ENCODE data around the gene SEC24C.
A peak's percentile ranks its signal among the peaks of the same experiment; 100 is the strongest.
"Not testable (repeated sequence)": the region's sequence is repeated elsewhere in the genome, so short reads cannot be mapped to it uniquely, and the experiment has no call there.

Gene SEC24C

GRCh38 chr10:73772281-73773151 is 28.3 kb downstream of the SEC24C start:
- peak; percentile 35 for DNase-seq

DNA sequence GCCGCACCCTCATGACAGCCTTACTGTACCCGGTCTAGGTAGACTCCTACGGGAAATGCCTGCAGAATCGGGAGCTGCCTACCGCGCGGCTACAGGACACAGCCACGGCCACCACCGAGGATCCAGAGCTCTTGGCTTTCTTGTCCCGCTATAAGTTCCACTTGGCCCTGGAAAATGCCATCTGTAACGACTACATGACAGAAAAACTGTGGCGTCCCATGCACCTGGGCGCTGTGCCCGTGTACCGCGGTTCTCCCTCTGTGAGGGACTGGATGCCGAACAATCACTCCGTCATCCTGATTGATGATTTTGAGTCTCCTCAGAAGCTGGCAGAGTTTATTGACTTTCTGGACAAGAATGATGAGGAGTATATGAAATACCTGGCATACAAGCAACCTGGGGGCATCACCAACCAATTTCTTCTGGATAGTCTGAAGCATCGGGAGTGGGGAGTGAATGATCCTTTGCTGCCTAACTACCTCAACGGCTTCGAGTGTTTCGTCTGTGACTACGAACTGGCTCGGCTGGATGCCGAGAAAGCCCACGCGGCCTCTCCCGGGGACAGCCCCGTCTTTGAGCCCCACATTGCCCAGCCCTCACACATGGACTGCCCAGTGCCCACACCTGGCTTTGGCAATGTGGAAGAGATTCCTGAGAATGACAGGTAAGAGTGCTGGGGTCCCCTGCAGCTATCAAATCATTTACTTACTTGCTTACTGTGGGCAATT is 29.1 kb downstream of the SEC24C start:
- DNase-seq: no peak

- DNase-seq: no peak
Measured at GRCh38 chr10:73774637-73775036, 30.5 kb downstream of the SEC24C start.

DNA sequence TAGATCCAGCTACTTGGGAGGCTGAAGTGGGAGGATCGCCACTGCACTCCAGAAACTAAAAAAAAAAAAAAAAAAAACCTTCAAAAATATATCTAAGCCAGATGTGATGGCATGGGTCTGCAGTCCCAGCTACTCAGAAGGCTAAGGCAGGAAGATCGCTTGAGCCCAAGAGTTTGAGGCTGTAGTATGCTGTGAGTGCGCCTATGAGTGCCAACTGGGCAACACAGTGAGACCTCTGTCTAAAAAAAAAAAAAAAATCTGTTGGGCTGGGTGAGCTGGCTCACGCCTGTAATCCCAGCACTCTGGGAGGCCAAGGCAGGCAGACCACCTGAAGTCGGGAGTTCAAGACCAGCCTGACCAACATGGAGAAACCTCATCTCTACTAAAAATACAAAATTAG is 34.8 kb downstream of the SEC24C start:
- no peak for DNase-seq

- no peak for DNase-seq
Measured at GRCh38 chr10:73779539-73780197, 35.5 kb downstream of the SEC24C start.

- DNase-seq: no peak
Measured at GRCh38 chr10:73780301-73780700, 36.1 kb downstream of the SEC24C start.

GRCh38 chr10:73780966-73781365 is 36.8 kb downstream of the SEC24C start:
- DNase-seq: no peak

DNA sequence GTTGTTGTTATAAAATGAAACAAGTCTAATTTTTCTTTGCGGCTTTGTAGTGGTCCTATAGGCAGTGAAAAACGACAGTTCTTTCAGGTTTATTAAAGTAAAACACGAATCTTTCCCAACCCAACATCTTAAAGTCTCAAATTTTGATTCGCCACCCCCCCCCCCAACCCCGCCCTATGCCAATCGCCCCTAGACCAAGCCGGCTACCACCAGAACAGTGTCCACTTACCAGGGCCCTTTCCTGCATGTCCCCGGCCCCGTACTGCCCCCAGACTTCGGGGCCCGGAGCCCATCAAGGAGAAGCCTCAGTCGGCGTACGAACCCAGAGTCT is 37.3 kb downstream of the SEC24C start:
- no peak for DNase-seq

- DNase-seq: peak; percentile 66
Measured at GRCh38 chr10:73781879-73782748, 37.9 kb downstream of the SEC24C start, which contains the start of gene CHCHD1. TSS of gene CHCHD1 (plus strand) at chr10:73782048. CDS start at chr10:73782076, 28 bp downstream.

GRCh38 chr10:73782749-73783085 is 38.5 kb downstream of the SEC24C start:
- no peak for DNase-seq

- DNase-seq: peak; percentile 85
Measured at GRCh38 chr10:73785211-73785720, 41.1 kb downstream of the SEC24C start, which contains the start of gene ZSWIM8. TSS of gene ZSWIM8 (plus strand) at chr10:73785606. CDS start at chr10:73785879, 273 bp downstream.

DNA sequence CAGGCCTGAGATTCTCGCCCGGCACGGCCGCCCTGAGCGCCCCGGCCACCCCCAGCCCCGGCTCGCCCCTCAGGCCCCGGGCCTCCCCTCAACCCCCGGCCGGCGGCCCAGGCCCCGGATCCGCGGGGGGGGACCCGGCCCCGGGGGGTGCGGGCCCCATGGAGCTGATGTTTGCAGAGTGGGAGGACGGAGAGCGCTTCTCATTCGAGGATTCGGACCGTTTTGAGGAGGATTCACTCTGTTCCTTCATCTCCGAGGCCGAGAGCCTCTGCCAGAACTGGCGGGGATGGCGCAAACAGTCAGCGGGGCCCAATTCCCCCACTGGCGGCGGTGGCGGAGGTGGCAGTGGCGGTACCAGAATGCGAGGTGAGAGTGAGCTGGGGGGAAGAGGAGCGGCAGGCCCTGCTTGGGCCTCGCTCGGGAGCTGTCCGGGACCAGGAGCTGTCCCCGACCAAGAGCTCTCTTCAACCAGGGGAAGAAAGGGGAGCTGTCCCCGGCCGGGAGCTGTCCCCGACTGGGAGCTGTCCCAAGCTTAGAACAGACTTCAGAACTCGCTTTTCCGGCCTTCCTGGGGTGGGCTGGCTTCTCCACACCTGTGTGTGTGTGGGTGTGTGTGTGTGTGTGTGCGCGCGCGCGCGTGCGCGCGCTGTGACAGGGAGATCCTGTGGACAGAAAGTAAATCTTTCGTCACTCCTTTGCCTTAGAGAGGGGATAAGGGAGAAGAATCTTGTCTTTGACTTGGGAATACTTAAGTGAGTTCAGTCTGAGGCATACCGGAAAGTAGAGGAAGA is 41.7 kb downstream of the SEC24C start:
- no peak for DNase-seq

DNA sequence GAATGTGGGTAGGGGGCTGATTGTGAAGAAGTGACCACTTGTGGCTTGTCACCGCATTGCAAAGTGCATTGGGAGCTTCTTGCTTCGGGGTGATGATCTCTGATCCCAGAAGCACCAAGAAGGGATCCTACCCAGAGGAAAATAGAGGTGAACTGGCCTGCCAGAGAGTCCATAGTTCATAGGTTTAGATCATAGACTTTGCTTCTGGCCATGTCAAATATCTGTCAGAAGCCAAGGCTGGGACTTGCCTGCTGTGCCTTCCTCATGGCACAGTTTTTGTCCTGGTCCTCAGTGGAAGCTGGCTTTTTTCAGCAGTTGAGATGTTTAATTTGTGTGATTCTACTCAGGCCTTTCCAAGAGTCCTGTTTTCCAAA is 42.3 kb downstream of the SEC24C start:
- no peak for DNase-seq

DNA sequence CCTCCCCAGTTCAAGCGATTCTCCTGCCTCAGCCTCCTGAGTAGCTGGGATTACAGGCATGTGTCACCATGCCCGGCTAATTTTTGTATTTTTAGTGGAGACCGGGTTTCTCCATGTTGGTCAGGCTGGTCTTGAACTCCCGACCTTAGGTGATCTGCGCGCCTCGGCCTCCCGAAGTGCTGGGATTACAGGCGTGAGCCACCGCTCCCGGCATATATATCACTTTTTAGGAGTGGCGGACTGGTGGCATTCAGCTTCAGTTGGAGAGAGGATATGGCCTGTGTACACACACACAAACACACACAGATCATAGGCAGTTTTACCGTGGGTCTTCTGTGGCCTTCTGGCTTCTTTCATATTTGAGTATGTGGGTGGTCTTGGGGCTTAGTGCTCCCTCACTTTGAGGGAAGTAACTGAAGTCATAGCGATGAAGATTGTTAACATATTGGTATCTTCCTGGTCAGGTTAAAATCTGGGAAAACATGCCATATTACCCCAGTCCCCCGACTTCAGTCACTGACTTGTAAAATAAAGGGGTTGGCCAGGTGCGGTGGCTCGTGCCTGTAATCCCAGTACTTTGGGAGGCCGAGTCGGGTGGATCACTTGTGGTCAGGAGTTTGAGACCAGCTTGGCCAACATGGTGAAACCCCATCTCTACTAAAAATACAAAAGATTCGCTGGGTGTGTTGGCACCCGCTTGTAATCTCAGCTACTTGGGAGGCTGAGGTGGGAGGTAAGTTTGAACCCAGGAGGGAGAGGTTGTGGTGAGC is 43.0 kb downstream of the SEC24C start:
- DNase-seq: not testable (repeated sequence)

- DNase-seq: no peak
Measured at GRCh38 chr10:73788864-73789658, 44.9 kb downstream of the SEC24C start.

- no peak for DNase-seq
Measured at GRCh38 chr10:73789659-73790055, 45.5 kb downstream of the SEC24C start.

- DNase-seq: no peak
Measured at GRCh38 chr10:73790886-73791625, 46.9 kb downstream of the SEC24C start.

GRCh38 chr10:73791871-73792400 is 47.8 kb downstream of the SEC24C start:
- no peak for DNase-seq

DNA sequence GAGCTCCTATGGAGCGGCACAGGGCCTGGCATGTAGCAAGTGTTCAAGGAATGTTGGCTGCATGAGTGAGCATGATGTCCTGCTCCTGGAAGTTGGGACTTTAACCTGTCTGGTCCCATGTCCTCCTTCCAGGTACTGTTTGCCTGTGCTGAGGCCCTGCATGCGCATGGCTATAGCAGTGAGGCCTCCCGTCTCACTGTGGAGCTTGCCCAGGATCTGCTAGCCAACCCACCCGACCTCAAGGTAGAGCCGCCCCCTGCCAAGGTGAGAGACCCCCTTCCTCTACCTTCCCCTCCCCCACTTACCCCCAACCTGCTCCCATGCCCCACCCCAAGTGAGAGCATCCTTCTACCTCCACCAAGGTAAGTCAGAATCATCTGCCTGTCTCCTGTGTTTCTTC is 49.3 kb downstream of the SEC24C start:
- DNase-seq: no peak

Measured in NCI-H1694 treated with DMSO at 0.1 percent for 48 hours (cell line).